Measurements from ENCODE around the gene VARS1.

GRCh38 chr6:31825553-31825952, 30.0 kb upstream of the VARS1 start:
- TF ChIP-seq EZH2 (optimal IDR thresholded peaks at IDR 0.05; ENCODE audit: low read depth, low read length) = no peak
- TF ChIP-seq EZH2phosphoT487 (IDR thresholded peaks at IDR 0.05; ENCODE audit: low read length) = no peak

Data from MM.1S (cell line).